HG03135 (cell line): ENCODE measurements around the gene TMEM120A.

Experiments used
- ATAC-seq: cut with Tn5 transposase; IDR thresholded peaks from one replicate; pipeline ENCODE4 v1.9.1; 2021; ENCODE audit warnings: mild to moderate bottlenecking, moderate library complexity; ENCODE audit not compliant: unreplicated experiment

TMEM120A gene

GRCh38 chr7:75960372-75960771, 34.0 kb downstream of the TMEM120A start:
- ATAC-seq = no peak

GRCh38 chr7:75958802-75959543, 35.4 kb downstream of the TMEM120A start:
- ATAC-seq = no peak

GRCh38 chr7:75957021-75957736, 37.2 kb downstream of the TMEM120A start:
- ATAC-seq = no peak

- no peak for ATAC-seq
Measured at GRCh38 chr7:75955331-75955955, 39.0 kb downstream of the TMEM120A start.

GRCh38 chr7:75953931-75954330, 40.5 kb downstream of the TMEM120A start:
- no peak for ATAC-seq

GRCh38 chr7:75953431-75953830, 41.0 kb downstream of the TMEM120A start:
- ATAC-seq = no peak

GRCh38 chr7:75951506-75951905, 42.9 kb downstream of the TMEM120A start:
- ATAC-seq = no peak

GRCh38 chr7:75950111-75950681, 44.2 kb downstream of the TMEM120A start:
- ATAC-seq = no peak

- no peak for ATAC-seq
Measured at GRCh38 chr7:75948179-75948578, 46.2 kb downstream of the TMEM120A start.

- ATAC-seq = no peak
Measured at GRCh38 chr7:75946207-75946855, 48.1 kb downstream of the TMEM120A start.

GRCh38 chr7:75945297-75946168, 48.9 kb downstream of the TMEM120A start:
- ATAC-seq = no peak

- ATAC-seq = no peak
Measured at GRCh38 chr7:75944507-75944906, 49.9 kb downstream of the TMEM120A start.

- no peak for ATAC-seq
Measured at GRCh38 chr7:75943864-75944263, 50.5 kb downstream of the TMEM120A start.

- ATAC-seq = no peak
Measured at GRCh38 chr7:75938921-75939320, 55.5 kb downstream of the TMEM120A start.

GRCh38 chr7:75937958-75938786, 56.2 kb downstream of the TMEM120A start:
- ATAC-seq = no peak
